CD14-positive monocyte (primary cell): ENCODE measurements around the gene DOP1B. TPM values are rescaled to one million over a fixed set of nuclear protein-coding genes. Genes with fewer than 3 reads are reported as not detected.

ENCODE experiments used
- DNase-seq, 3 donors: peaks; one replicate each; pipeline ENCODE4 v3.0.0-alpha.2; 2011 to 2022
- H2AFZ ChIP-seq: 2 replicates; pipeline ENCODE4 v1.6.0; 2012; ENCODE audit warnings: mild to moderate bottlenecking, low read depth, low read length, inconsistent platforms; ENCODE audit not compliant: insufficient read depth, poor library complexity, severe bottlenecking
- H3K27ac ChIP-seq, 2 donors: 1 replicate in 1 of 2; 2 replicates in 1 of 2; pipeline ENCODE4 v1.5.1; 2012 to 2013; ENCODE audit warnings: low read length in 2 of 2, control low read depth in 1 of 2, inconsistent platforms in 1 of 2, low read depth in 1 of 2, mild to moderate bottlenecking in 1 of 2
- H3K27me3 ChIP-seq, 2 donors: one replicate each; pipeline versions ENCODE4 v1.6.0 to v1.6.1; 2011 to 2013; ENCODE audit warnings: low read length in 2 of 2; ENCODE audit not compliant: control insufficient read depth in 2 of 2, insufficient read depth in 2 of 2
- H3K36me3 ChIP-seq, 2 donors: replicated peaks in 1 of 2; 1 replicate in 1 of 2; 2 replicates in 1 of 2; pipeline versions ENCODE4 v1.5.1 to v1.6.1; 2012 to 2013; ENCODE audit warnings: low read length in 2 of 2, control low read depth in 1 of 2, inconsistent platforms in 1 of 2, mild to moderate bottlenecking in 1 of 2; ENCODE audit not compliant: insufficient read depth in 2 of 2, control insufficient read depth in 1 of 2
- H3K4me1 ChIP-seq, 2 donors: 1 replicate in 1 of 2; 2 replicates in 1 of 2; pipeline versions ENCODE4 v1.5.1 to v1.6.1; 2012 to 2013; ENCODE audit warnings: low read length in 2 of 2, control low read depth in 1 of 2, inconsistent platforms in 1 of 2, mild to moderate bottlenecking in 1 of 2, moderate library complexity in 1 of 2; ENCODE audit not compliant: insufficient read depth in 2 of 2, control insufficient read depth in 1 of 2
- H3K4me2 ChIP-seq: replicated peaks from 2 replicates; pipeline ENCODE3; 2012; ENCODE audit warnings: low read length, moderate library complexity, mild to moderate bottlenecking; ENCODE audit not compliant: poor library complexity, severe bottlenecking; ENCODE audit errors: extremely low read depth
- H3K4me3 ChIP-seq, 3 experiments: fragments of 200-600 bp in 1 of 3; sonication (generic) in 1 of 3; replicated peaks in 1 of 3; 1 replicate in 2 of 3; 2 replicates in 1 of 3; pipeline ENCODE4 v1.5.1; 2011 to 2013; ENCODE audit warnings: low read length in 3 of 3, mild to moderate bottlenecking in 3 of 3, control low read depth in 2 of 3, low read depth in 2 of 3, inconsistent platforms in 1 of 3, moderate library complexity in 1 of 3
- H3K79me2 ChIP-seq: 2 replicates; pipeline ENCODE4 v1.6.0; 2012; ENCODE audit warnings: mild to moderate bottlenecking, control low read depth, inconsistent platforms, low read length, moderate library complexity; ENCODE audit not compliant: insufficient read depth
- H3K9ac ChIP-seq: 2 replicates; pipeline ENCODE4 v1.6.0; 2017; ENCODE audit warnings: low read length, mild to moderate bottlenecking; ENCODE audit not compliant: insufficient read depth, poor library complexity, severe bottlenecking
- H3K9me3 ChIP-seq, 2 donors: replicated peaks in 1 of 2; 1 replicate in 1 of 2; 2 replicates in 1 of 2; pipeline versions ENCODE4 v1.5.1 to v1.6.1; 2012 to 2013; ENCODE audit warnings: low read length in 2 of 2, control low read depth in 1 of 2; ENCODE audit not compliant: control insufficient read depth in 1 of 2, insufficient read depth in 1 of 2
- H4K20me1 ChIP-seq: 2 replicates; pipeline ENCODE4 v1.6.0; 2012; ENCODE audit warnings: mild to moderate bottlenecking, low read length, control low read depth, moderate library complexity; ENCODE audit not compliant: insufficient read depth
- H3K27ac Mint-ChIP-seq, 7 donors: one replicate each; pipeline ENCODE4 v1.8.0; 2020; ENCODE audit warnings: mild to moderate bottlenecking in 7 of 7, mixed read lengths in 7 of 7, moderate library complexity in 6 of 7, inconsistent platforms in 2 of 7
- H3K27me3 Mint-ChIP-seq, 3 donors: one replicate each; pipeline ENCODE4 v1.8.0; 2021 to 2022; ENCODE audit warnings: low read depth in 3 of 3, mild to moderate bottlenecking in 3 of 3, mixed read lengths in 3 of 3, moderate library complexity in 3 of 3, inconsistent platforms in 1 of 3
- H3K36me3 Mint-ChIP-seq, 2 donors: one replicate each; pipeline ENCODE4 v1.8.0; 2020; ENCODE audit warnings: mixed read lengths in 2 of 2, inconsistent platforms in 1 of 2, mild to moderate bottlenecking in 1 of 2
- H3K4me1 Mint-ChIP-seq: one replicate; pipeline ENCODE4 v1.8.0; 2020; ENCODE audit warnings: mild to moderate bottlenecking, mixed read lengths
- H3K4me3 Mint-ChIP-seq, 2 donors: one replicate each; pipeline ENCODE4 v1.8.0; 2020; ENCODE audit warnings: mild to moderate bottlenecking in 2 of 2, mixed read lengths in 2 of 2, moderate library complexity in 1 of 2
- H3K9me3 Mint-ChIP-seq, 7 donors: one replicate each; pipeline ENCODE4 v1.8.0; 2020 to 2022; ENCODE audit warnings: mixed read lengths in 7 of 7, mild to moderate bottlenecking in 6 of 7, moderate library complexity in 6 of 7, inconsistent platforms in 2 of 7
- WGBS: methylation state at CpG from one replicate; pipeline ENCODE4 v1.1.5; 2013; ENCODE audit warnings: missing lambda C conversion rate; ENCODE audit not compliant: insufficient coverage; 5-methylcytosine and 5-hydroxymethylcytosine counted together
- intact Hi-C, 2 donors: fragments of 100-400 bp; cut with micrococcal nuclease; formaldehyde crosslinking; loops; one replicate each; pipeline versions ENCODE4 v1.15.0 to v1.15.1; 2023
- polyA plus RNA-seq, 3 donors: library from polyadenylated mRNA; depleted of rRNA in 1 of 3; unstranded in 2 of 3; stranded (reverse) in 1 of 3; fragments of 300-500 nt in 2 of 3; fragments of >200 nt in 1 of 3; fragmentation: Illumina TruSeq in 2 of 3; gene quantifications; 1 replicate in 2 of 3; 2 replicates in 1 of 3; pipeline ENCODE4 v1.2.3, GENCODE V29; 2012 to 2021
- TF ChIP-seq, protein P1 (sequence below): fragments of 200-600 bp; IDR thresholded peaks from one replicate; pipeline ENCODE4 v1.8.0; 2022; ENCODE audit warnings: antibody characterized with exemption, mild to moderate bottlenecking

DOP1B gene
- polyA plus RNA-seq, 3 donors = 6.0 to 14.4 (median 11.0) TPM

DNA sequence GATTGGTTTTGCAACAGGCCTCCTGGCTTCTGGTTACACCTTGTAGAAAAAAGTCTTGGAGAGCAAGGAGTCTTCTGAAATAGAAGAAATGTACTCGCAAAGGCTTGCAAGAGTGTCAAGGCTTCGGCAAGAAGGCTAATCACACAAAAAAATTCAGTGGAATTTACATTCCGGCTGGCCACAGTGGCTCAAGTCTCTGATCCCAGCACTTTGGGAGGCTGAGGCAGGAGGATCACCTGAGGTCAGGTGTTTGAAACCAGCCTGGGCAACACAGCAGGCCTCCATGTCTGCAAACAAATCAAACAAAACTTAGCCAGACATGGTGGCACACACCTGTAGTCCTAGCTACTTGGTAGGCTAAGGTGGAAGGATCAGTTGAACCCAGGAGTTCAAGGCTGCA, 7.7 kb upstream of the DOP1B start:
- Histone ChIP-seq H3K4me1 (peaks cover 26 to 28% of the 10 kb centered on the region in 2 donors), H3K9ac (no peak overlapping the region), H2AFZ (no peak overlapping the region), H3K36me3 (no peaks in the 10 kb centered on the region), H3K27me3 (no peaks in the 10 kb centered on the region), H3K9me3 (peaks cover 0 to 2% of the 10 kb centered on the region in 2 donors), H4K20me1 (no peaks in the 10 kb centered on the region), H3K4me3 (no peak overlapping the region), H3K4me2 (no peak overlapping the region), H3K79me2 (no peaks in the 10 kb centered on the region), H3K27ac (peak overlapping the region in 1 of 2 donors; percentile 89)
- Mint-ChIP-seq H3K9me3 (peaks cover 0 to 6% (median 3%) of the 10 kb centered on the region in 7 donors), H3K27me3 (no peaks in the 10 kb centered on the region), H3K4me3 (no peak overlapping the region), H3K27ac (peak overlapping the region in 4 of 7 donors; percentile 24 to 98 (median 73)), H3K36me3 (peaks cover 5 to 7% of the 10 kb centered on the region in 2 donors), H3K4me1 (peaks cover 30% of the 10 kb centered on the region)
- 97% methylated on average over 3 of the region's 3 CpGs for WGBS
- no peak for DNase-seq
- intact Hi-C loops = no loop called here
- TF ChIP-seq, protein P1, sequence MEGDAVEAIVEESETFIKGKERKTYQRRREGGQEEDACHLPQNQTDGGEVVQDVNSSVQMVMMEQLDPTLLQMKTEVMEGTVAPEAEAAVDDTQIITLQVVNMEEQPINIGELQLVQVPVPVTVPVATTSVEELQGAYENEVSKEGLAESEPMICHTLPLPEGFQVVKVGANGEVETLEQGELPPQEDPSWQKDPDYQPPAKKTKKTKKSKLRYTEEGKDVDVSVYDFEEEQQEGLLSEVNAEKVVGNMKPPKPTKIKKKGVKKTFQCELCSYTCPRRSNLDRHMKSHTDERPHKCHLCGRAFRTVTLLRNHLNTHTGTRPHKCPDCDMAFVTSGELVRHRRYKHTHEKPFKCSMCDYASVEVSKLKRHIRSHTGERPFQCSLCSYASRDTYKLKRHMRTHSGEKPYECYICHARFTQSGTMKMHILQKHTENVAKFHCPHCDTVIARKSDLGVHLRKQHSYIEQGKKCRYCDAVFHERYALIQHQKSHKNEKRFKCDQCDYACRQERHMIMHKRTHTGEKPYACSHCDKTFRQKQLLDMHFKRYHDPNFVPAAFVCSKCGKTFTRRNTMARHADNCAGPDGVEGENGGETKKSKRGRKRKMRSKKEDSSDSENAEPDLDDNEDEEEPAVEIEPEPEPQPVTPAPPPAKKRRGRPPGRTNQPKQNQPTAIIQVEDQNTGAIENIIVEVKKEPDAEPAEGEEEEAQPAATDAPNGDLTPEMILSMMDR = no peak

- peak overlapping the region; percentile 22 to 90 for H3K4me3 Mint-ChIP-seq
- Histone ChIP-seq H3K79me2 (no peaks in the 10 kb centered on the region), H3K9ac (peak overlapping the region; percentile 35), H3K4me1 (peaks cover 26 to 28% of the 10 kb centered on the region in 2 donors), H2AFZ (peak overlapping the region; percentile 54), H3K4me3 (peak overlapping the region in 2 of 3 experiments; percentile 7 to 54), H3K4me2 (peak overlapping the region; percentile 53), H3K36me3 (no peaks in the 10 kb centered on the region), H3K27ac (peak overlapping the region; percentile 83 to 89), H4K20me1 (no peaks in the 10 kb centered on the region), H3K9me3 (peaks cover 0 to 2% of the 10 kb centered on the region in 2 donors), H3K27me3 (no peaks in the 10 kb centered on the region)
- TF ChIP-seq, protein P1 = no peak
- H3K27me3 Mint-ChIP-seq = no peaks in the 10 kb centered on the region
- 35% methylated on average over 5 of the region's 7 CpGs for WGBS
- peaks cover 5 to 7% of the 10 kb centered on the region in 2 donors for H3K36me3 Mint-ChIP-seq
- intact Hi-C loops = loop anchor here (5.0 to 10.0 kb wide), 3 partner anchors 37 to 1115 kb away; partner anchors contain the start of genes MORC3 (in 1 of the 2) and VPS26C (in 1 of the 2)
- peak overlapping the region; percentile 92 to 98 (median 96) for H3K27ac Mint-ChIP-seq
- DNase-seq = peak; percentile 81 to 97 (median 89)
- H3K4me1 Mint-ChIP-seq = peaks cover 32% of the 10 kb centered on the region
- H3K9me3 Mint-ChIP-seq = peaks cover 0 to 6% (median 3%) of the 10 kb centered on the region in 7 donors
Observed at GRCh38 chr21:36149788-36150711, 6.6 kb upstream of the DOP1B start.
